Activated naive CD4-positive, alpha-beta T cell treated with Interleukin-2 at 50 U/mL for 16 hours (primary cell): ENCODE data around the gene SMPD4.
"Not testable (repeated sequence)": the region's sequence is repeated elsewhere in the genome, so short reads cannot be mapped to it uniquely, and the experiment has no call there.

ENCODE experiments used
- DNase-seq: peaks from one replicate; pipeline ENCODE4 v3.0.0-alpha.2; 2020

The SMPD4 gene

DNA sequence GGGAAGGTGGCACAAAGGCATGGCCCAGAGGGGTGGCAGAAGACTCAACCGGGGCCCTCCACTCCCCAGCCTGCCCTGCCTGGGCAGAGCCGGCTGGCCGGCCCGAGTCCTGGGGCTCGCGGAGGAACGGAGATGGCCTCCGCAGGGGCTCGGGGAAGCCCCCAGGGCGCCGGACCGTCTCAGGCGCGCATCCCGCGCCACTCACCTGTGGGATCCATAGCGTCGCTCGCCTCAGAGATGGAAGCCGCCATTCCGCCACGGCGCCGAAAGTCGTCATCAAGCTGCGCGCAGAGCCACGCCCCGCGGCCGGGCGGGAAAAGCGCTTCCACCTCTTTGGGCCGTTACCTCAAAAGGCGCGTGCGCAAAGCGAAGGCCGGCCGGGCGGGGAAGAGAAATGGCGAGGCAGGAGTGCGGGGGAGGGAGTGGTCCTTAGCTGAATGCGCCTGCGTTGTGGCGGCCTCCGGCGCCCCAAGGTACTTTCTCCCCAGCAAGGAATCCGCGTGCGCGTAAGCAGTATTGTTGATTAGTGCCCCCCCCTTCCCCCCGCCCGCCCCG, at the start of gene SMPD4:
SMPD4 (minus strand) TSS at position 278 of the 555 bp plus-strand sequence. CDS start 5,010 bp downstream, outside the sequence.
- DNase-seq = peak; percentile 98

- DNase-seq = not testable (repeated sequence)
Observed at GRCh38 chr2:130230907-130231306, 49.5 kb upstream of the SMPD4 start.

GRCh38 chr2:130230376-130230775, 49.0 kb upstream of the SMPD4 start:
- not testable (repeated sequence) for DNase-seq

- DNase-seq = peak; percentile 32
Observed at GRCh38 chr2:130229161-130229510, 47.7 kb upstream of the SMPD4 start.

DNA sequence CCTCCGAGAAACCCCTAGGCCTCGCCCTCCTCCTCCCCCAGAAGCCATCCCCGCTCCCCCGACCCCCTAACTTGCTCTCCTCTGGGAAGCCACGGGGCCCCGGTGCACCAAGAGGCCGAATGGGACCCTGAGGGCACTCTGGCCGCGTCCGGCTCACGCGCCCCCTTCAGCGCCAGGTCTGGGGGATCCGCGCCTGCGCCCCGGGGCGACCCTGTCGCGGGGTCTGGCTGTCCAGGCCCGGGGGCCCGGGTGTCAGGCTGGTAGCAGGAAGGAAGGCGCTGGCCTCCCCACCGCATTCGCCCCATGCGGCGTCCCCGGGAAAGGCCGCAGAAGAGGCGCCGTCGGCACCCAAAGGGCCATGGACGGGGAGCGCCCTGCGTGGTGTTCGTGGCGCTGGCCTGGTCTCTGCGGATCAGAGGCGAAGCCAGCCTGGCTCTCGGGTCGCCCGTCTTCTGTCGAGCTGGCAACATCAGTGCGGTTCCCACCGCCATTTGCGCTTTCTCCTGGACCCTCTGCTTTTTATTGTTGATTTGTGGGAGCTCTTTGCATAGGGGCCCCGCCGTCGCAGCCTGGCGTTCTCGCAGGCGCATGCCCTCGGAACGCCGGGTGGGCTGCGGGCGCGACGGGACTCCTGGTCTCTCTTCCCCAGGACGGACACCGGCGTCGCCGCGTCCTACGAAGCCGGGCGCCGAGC, 47.2 kb upstream of the SMPD4 start:
- DNase-seq = not testable (repeated sequence)

DNA sequence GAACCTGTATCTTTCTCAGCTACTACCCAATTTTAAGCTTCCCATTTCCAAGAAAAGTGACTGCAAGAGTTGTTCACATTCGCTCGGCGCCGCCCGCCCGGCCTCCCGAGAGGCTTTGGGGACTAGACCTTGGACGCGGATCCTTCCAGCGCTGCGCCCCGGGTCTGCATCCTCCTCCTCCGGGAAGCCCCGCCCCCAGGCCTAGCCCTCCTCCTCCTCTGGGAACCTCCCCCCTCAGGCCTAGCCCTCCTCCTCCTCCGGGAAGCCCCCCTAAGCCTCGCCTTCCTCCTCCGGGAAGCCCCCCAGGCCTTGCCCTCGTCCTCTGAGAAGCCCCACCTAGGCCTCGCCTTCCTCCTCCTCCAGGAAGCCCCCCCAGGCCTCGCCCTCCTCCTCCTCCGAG, 46.6 kb upstream of the SMPD4 start:
- not testable (repeated sequence) for DNase-seq

DNA sequence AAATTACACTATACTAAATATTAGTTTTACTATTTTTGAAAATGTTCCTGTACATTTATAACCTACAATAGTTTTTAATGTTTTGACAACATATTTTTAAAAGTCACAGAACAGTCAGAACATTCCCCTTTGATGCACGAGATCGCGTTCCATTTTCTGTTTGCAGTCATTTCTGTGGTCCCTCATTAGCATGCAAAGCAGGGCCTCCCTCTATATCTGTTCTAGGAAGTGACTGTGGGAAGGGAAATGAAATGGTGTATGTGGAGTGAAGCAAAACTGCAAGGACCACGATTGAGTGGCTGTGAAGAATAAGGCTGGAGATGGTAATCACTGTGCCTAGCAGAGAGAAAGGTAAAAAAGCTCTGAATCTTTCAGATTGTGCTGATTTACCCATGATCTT, 41.1 kb upstream of the SMPD4 start:
- DNase-seq = not testable (repeated sequence)

DNA sequence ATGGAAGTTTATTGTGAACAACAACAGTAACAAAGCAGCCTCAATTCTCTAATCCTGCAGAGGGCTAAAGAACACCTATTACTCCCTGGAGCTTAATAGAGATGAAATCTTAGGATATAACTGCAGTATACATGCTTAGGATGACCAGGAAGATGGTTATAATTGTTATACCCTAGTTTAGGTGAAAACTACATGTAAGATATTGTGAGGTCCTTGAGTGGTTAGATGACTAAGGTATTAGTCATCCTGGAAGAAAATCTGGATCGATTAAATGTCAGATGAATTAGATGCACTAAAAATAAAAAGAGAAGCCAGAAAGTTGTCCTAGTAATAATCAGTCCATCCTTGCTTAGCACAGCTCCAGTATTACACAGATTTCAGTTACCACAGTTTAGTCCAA, 39.1 kb upstream of the SMPD4 start:
- not testable (repeated sequence) for DNase-seq

DNA sequence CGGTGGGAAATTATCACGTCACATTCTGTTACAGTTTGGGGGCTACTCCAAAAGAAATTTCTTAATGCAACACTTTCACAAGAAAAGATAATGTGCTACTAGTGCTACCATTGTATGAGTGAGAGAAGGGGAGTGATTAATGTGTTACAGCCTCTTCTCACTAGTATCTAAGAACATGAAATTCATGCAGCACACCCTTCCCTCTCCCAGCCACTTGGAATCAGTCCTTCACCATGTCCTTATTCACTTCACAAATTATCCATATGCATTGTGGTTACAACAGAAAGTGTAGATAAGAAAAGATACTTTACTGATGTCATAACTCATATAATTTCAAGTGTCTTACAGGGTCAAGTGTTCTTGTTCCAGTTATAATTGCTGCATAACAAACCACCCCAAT, 37.7 kb upstream of the SMPD4 start:
- not testable (repeated sequence) for DNase-seq

- DNase-seq = not testable (repeated sequence)
Observed at GRCh38 chr2:130207051-130207450, 25.6 kb upstream of the SMPD4 start.

DNA sequence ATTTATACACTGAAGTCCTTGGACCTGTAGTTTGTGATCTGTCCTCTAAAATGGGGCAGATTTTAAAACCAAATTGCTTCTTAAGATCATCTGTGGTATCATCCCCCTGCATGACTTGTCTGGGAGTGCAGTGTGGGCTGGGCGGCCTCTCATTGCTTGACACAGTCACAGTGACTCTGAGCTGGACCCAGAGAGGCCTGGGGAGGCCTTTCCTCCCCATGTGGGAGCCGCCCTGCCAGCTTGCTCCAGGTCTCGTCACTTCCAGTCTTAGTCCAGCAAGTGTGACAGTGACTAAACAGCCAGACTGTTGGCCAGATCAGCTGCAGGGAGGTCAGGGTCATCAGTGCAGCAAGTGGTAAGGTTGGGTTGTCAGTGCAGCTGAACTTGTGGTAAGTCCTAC, 21.7 kb upstream of the SMPD4 start:
- DNase-seq = not testable (repeated sequence)

DNA sequence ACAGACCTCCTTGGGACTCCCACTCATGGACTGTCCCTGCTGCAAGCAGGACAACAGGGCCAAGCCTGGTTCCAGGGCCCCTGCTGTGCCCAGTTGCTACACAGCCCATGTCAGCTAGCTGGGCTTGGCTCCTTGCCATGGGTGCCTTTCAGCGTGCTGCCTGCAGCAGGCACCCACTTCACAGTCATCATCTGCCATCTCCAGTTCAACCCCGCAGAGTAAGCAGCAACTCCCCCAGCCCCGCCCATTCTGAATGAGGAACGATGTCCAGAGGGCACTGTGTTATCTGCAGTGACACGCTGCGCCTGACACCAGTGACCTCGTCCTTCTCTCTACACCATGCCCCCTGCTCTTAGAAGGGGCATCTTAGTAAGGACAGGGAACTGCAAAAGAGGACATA, 21.1 kb upstream of the SMPD4 start:
- DNase-seq = not testable (repeated sequence)

GRCh38 chr2:130198343-130198742, 16.9 kb upstream of the SMPD4 start, which contains the start of gene TUBA3E:
TUBA3E (minus strand) TSS chr2:130198439; CDS start chr2:130198360, 79 bp downstream.
- no peak for DNase-seq

DNA sequence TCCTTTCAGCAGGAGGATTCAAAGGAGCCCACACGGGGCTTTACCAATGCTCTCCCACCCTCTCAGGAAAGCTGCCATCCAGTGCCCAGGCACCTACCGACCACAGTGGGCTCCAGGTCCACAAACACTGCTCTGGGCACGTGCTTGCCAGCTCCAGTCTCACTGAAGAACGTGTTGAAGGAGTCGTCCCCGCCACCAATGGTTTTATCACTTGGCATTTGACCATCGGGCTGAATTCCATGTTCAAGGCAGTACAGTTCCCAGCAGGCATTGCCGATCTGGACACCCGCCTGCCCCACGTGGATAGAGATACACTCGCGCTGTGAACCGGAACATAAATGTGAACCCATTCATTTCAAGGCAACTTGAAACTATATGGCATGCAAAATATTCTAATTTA, 14.7 kb upstream of the SMPD4 start:
- not testable (repeated sequence) for DNase-seq

DNA sequence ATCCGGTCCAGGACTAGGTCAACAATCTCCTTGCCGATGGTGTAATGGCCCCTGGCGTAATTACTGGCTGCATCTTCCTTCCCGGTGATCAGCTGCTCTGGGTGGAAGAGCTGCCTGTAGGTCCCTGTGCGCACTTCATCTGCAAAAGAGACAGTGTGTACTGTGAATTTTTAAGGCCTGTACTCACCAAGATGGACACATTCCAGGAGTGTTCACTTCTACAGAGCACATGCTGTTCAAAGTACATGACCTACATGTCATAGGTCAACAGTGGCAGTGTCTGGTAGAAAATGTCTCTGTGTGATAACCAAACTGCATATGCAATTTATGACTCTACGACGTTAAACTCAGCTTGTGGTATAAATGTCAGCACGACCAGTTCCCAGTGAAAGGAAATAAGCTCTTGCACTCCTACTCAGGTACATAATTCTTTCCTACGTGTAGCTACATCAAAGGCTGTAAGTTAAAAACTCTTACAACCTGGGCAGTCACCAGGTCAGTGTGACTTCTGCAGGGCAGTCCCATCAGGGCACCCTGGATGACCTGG, 13.8 kb upstream of the SMPD4 start:
- not testable (repeated sequence) for DNase-seq

DNA sequence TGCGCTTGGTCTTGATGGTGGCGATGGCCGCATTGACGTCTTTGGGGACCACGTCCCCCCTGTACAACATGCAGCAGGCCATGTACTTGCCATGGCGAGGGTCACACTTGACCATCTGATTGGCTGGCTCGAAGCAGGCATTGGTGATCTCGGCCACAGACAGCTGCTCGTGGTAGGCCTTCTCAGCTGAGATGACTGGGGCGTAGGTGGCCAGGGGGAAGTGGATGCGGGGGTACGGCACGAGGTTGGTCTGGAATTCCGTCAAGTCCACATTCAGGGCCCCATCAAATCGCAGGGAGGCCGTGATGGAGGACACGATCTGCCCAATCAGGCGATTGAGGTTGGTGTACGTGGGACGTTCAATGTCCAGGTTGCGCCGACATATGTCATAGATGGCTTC, 12.4 kb upstream of the SMPD4 start:
- not testable (repeated sequence) for DNase-seq

DNA sequence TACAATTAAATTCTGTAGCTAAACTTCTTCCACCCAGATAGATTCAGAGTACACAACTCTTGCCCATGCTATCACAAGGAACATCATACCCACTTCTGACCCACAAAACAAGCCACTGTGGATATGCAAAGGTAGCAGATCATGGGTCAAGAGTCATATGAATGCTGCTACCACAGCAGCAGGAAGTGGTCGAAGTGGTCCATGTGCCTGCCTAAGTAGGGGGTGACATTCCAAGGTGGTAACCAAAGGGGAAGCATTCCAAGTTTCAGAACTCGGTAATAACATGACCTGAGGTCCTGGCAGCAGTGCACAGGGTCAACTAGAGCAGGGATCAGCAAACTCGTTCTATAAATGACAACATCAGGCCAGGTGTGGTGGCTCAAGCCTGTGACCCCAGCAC, 11.0 kb upstream of the SMPD4 start:
- DNase-seq = not testable (repeated sequence)

DNA sequence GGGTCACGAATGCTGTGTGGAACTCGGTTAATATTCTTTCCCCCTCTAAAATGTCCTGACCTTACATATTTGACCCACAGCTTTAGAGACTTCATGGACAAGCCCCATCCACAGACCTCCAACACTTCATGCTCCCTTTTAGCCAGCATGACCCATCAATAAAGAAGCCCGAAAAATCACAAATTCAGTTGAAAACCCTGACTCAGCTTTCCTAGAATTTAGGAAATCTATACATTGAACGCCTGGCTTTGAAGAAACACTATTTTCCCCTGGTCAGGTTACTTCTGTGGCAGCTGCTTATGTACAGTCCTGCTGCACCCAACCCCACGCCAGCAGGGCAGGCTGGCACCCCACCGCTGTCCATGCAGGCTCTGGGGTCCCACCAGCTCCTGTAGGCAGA, 9.9 kb upstream of the SMPD4 start:
- DNase-seq = not testable (repeated sequence)

GRCh38 chr2:130190237-130190636, 8.8 kb upstream of the SMPD4 start:
- DNase-seq = no peak

DNA sequence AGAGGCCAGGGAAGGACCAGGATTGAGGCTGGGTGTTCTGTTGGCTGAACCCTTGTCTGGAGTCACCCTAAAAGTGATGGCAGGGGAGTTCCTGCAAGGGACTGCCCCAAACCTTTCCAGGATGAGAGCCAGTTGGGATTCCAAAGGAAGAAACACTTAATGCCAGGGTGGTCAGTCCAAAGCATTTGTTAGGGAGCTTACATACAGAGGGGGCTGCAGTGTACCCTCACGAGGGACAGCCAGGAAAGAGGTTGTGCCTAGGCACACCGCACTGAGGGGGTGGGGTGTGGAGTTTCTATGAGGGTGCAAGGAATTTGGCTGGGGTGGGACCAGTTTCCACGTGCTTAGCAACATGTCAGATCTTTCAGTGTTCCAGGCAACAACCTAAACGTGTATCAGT, 7.6 kb upstream of the SMPD4 start:
- DNase-seq = not testable (repeated sequence)

- DNase-seq = not testable (repeated sequence)
Observed at GRCh38 chr2:130187859-130188792, 6.7 kb upstream of the SMPD4 start.

GRCh38 chr2:130187268-130187667, 5.9 kb upstream of the SMPD4 start:
- DNase-seq = no peak

GRCh38 chr2:130186391-130186790, 5.0 kb upstream of the SMPD4 start:
- no peak for DNase-seq
